NCI-H187 treated with DMSO at 0.1 percent for 48 hours (cell line): Measurements from ENCODE around the gene GID8.

Source experiments
- DNase-seq: peaks from one replicate; lab custom pipeline; 2025; lab: John Stamatoyannopoulos, UW

The GID8 gene

DNA sequence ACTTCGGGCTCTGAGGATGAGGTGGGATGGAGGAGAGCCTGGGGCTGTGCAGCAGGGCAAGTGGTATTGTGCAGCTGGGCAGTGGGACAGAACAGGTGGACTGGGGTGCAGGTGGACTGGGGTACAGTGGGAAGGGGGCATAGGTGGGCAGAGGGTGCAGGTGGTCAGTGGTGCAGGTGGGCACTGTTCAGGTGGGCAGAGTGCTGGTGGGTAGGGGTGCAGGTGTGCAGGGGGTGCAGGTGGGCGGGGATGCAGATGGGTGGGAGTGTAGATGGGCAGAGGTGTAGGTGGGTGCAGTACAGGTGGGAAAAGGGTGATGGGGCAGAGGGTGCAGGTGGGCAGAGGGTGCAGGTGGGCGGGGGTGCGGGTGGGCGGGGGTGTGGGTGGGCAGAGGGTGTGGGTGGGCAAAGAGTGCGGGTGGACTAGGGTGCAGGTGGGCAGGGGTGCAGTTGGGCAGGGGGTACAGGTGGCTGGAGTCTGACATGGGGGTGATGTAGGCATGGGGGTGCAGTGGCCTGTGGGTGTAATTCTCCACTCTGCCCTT, 48.4 kb downstream of the GID8 start:
- no peak for DNase-seq

GRCh38 chr20:62987114-62987513, 49.2 kb downstream of the GID8 start:
- no peak for DNase-seq

DNA sequence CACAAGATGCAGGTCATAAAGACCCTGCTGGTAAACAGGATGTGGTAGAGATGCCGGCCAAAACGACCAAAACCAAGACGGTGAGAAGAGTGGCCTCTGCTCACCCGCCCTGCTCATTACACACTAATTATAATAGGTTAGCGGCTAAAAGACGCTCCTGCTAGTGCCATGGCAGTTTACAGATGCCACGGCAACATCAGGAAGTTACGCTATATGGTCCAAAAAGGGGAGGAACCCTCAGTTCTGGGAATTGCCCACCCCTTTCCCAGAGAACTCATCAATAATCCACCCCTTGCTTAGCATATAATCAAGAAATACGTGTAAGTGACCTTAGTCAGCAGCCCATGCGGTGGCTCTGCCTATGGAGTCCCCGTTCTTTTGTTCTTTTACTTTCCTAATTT, 51.3 kb downstream of the GID8 start:
- DNase-seq = no peak

DNA sequence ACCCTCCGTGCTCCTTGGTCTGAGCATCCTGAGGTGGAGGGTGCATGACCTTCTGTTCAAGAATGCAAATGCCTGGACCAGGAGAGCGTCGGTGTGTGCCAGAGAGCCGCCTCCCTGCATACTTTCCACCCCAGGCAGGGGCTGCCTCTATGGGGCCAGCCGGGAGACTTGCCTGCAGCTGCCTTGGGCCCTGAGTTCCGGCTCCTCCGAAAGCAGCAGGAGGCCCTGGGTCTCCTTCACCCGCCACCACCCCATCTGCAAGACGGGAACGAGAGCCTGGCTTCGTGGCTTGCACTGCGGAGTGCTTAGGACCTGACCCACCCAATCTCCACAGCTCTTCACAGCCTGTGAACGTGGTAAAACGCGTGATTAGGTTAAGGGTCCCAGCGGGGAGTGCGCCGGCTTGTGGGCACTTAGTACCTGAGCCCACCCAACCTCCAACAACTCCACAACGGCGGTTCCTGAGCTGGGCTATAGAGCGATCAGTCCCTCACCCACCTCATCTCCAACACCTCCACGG, 52.4 kb downstream of the GID8 start:
- no peak for DNase-seq

DNA sequence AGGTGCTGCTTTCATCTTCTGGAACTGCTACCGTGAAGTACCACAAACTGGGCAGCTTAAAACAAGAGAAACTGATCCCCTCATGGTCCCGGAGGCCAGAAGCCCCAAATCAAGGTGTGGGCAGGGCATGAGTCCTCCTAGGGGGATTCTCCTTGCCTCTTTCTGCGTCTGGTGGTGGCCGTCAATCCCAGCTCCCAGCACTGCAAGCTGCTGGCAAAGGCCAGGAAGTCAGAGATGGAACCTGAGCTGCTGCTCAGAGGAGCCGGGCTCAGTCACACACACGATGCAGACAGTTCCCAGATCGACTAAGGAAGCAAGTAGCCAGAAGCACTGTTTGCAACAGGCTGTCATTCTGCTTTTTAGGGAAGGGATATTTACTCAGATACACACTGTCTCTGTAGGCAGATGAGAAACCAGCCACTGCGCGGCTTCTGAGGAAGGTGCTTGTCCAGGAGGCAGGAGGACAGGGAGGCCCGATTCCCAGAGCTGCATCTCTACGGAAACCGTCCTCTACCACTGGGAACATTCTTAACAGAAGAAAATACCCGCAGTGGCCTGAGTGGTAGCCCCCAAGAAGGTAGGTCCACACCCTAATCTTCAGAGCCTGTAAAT, 53.4 kb downstream of the GID8 start:
- no peak for DNase-seq

GRCh38 chr20:62991863-62992262, 53.9 kb downstream of the GID8 start:
- DNase-seq = no peak

DNA sequence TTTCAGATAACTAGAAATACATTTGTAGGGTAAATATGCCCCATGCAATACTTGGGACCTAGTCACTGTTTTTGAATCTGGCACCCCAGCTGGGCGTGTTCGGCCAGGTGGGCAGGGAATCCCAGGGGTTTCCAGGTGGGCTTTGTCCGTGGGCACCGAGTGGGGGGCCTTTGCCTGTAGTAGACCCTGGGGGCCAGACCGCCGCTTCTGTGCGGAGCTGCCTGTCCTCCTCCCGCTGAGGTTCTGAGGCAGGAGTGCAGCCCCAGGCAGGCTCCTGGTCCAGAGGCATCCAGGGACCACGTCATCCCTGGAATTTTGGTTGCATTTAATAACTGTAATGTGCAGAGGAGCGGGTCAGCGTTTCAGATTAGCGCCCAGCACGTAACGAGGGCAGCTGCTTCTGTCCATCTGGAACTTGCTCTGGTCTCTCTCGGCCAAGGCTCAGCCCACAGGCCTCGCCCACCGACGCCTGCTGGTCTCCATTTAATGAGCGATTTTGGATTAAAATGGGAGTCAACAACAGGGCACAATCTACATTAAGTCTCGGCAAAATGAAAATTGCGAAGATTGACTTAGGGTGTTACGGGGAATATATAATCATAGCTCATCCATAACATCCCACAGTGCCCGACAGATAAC, 56.0 kb downstream of the GID8 start:
- DNase-seq = no peak

DNA sequence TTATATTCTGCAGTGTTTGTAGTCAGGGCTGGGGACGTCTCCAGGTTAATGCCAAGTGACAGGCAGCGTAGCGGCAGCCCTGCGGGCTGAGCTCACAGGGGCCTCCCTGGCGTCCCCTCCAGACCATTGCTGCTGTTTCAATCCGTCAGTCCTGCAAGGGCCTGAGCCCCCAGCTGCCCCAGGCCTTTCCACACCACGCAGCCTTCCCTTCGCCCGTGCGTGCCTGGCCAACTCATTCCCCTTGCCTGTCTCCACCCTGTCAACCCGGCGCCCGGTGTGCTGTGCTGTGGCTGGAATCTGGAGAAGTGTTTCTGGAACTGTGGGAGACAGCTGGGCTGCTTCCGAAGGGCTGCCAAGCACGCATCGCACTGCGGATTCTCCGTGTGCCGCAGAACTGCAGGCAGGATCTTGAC, 56.9 kb downstream of the GID8 start:
- DNase-seq = no peak

GRCh38 chr20:62995481-62995880, 57.5 kb downstream of the GID8 start:
- no peak for DNase-seq

DNA sequence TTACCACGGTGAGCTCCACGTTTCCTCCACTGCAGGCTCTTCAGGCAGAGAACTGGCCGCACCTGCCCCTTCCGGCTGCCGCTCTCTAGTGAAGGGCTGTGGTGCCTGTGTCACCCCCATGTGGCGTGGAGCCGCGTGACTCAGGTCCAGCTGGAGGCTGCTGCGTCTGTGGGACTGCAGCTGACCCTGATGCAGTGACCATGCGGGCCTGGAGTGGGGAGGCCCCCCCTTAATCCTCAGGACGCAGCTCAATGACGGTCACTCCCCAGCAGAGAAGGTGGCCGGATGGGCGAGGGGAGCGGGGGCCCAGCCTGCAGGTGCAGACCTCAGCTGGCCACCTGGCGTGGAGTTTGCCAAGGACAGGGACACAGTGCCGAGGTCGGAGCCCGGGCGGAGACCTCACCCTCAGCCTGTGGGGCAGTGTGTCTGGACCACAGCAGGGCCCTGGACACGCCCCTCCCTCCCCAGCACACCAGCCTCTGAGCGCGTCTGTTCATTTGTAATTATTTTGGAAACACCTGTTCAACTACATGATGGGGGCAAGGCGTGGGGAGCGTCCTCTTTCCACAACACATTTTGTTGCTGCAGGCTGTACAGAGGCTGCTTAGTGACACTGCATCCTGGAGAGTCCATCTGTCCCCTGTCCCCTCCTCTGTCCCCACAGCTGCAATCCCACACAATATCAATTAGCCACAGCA, 58.1 kb downstream of the GID8 start:
- no peak for DNase-seq

- no peak for DNase-seq
Measured at GRCh38 chr20:62996596-62996982, 58.6 kb downstream of the GID8 start.

- DNase-seq = no peak
Measured at GRCh38 chr20:62997417-62998035, 59.6 kb downstream of the GID8 start.
